RWPE1 (cell line): ENCODE results near the gene PDXK.

ENCODE experiments used
- CTCF ChIA-PET: fragments of 350-600 bp; sonication (Branson Sonifier 250); formaldehyde crosslinking; extraction: SDS; loops from one replicate; lab custom pipeline; 2021; lab: Yijun Ruan, JAX
- POLR2A ChIA-PET: fragments of 400-600 bp; formaldehyde crosslinking; extraction: SDS; loops from one replicate; lab custom pipeline; 2020; ENCODE audit warnings: antibody characterized with exemption; ENCODE audit not compliant: low non-redundant PET; lab: Yijun Ruan, JAX
- DNase-seq: peaks from one replicate; pipeline ENCODE4 v3.0.0; 2012; ENCODE audit warnings: low spot score
- H3K27ac ChIP-seq: fragments of 450-650 bp; 2 replicates; pipeline ENCODE4 v1.5.1; 2017
- CTCF ChIP-seq: fragments of 450-650 bp; conservative IDR thresholded peaks from 2 replicates; pipeline ENCODE4 v1.5.1; 2017; ENCODE audit warnings: low read depth, mild to moderate bottlenecking

Gene PDXK

GRCh38 chr21:43767498-43767983 lies 48.6 kb downstream of the PDXK start:
- peak overlapping the region; percentile 94 for H3K27ac ChIP-seq
- POLR2A ChIA-PET: no interaction called here
- no peak for DNase-seq
- no peak for TF ChIP-seq CTCF
- CTCF ChIA-PET: no interaction called here

GRCh38 chr21:43767984-43768867 lies 49.3 kb downstream of the PDXK start:
- DNase-seq: peak; percentile 81
- ChIA-PET CTCF (interaction anchor here (0.7 kb wide), 1 partner anchor 20 kb away, joined by 5 read pairs; no protein-coding TSS in a partner anchor), POLR2A (no interaction called here)
- no peak for TF ChIP-seq CTCF
- peak overlapping the region; percentile 94 for H3K27ac ChIP-seq

- POLR2A ChIA-PET: no interaction called here
- H3K27ac ChIP-seq: peak overlapping the region; percentile 94
- no peak for TF ChIP-seq CTCF
- CTCF ChIA-PET: interaction anchor here (0.7 kb wide), 2 partner anchors 20 to 46 kb away, joined by 3 to 5 read pairs; no protein-coding TSS in a partner anchor
- DNase-seq: no peak
These were observed 49.9 kb downstream of the PDXK start for GRCh38 chr21:43768868-43769167.

- DNase-seq: no peak
- POLR2A ChIA-PET: no interaction called here
- peak overlapping the region; percentile 94 for H3K27ac ChIP-seq
- CTCF ChIA-PET: interaction anchor here (0.7 kb wide), 1 partner anchor 46 kb away, joined by 3 read pairs; no protein-coding TSS in a partner anchor
- no peak for TF ChIP-seq CTCF
These were observed 50.5 kb downstream of the PDXK start for GRCh38 chr21:43769325-43769958.

- TF ChIP-seq CTCF: no peak
- no peak for DNase-seq
- H3K27ac ChIP-seq: peak overlapping the region; percentile 94
- POLR2A ChIA-PET: interaction anchor here (0.6 kb wide), 1 partner anchor 168 kb away, joined by 6 read pairs; no protein-coding TSS in a partner anchor
- CTCF ChIA-PET: no interaction called here
These were observed 51.2 kb downstream of the PDXK start for GRCh38 chr21:43770066-43770655.

- ChIA-PET POLR2A (no interaction called here), CTCF (no interaction called here)
- H3K27ac ChIP-seq: peak overlapping the region; percentile 94
- no peak for DNase-seq
- TF ChIP-seq CTCF: no peak
These were observed 52.3 kb downstream of the PDXK start for GRCh38 chr21:43771199-43771675.
